ENCODE data around the gene UBA1.

DNA sequence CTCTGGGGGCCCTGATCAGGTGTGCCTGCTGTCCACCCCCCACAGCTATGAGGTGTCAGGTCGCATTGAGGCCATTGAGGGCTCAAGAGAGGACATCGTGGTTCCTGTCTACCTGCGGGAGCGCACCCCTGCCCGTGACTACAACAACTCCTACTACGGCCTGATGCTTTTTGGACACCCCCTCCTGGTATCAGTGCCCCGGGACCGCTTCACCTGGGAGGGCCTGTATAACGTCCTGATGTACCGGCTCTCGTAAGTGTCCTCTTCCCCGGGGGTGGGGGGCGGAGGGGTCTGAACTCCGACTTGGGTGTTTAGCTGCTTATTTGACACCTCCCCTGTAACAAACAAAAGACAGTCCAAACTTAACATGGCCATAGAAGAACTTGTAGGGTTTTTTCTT, 49.7 kb downstream of the UBA1 start:
- TF ChIP-seq, protein P1, sequence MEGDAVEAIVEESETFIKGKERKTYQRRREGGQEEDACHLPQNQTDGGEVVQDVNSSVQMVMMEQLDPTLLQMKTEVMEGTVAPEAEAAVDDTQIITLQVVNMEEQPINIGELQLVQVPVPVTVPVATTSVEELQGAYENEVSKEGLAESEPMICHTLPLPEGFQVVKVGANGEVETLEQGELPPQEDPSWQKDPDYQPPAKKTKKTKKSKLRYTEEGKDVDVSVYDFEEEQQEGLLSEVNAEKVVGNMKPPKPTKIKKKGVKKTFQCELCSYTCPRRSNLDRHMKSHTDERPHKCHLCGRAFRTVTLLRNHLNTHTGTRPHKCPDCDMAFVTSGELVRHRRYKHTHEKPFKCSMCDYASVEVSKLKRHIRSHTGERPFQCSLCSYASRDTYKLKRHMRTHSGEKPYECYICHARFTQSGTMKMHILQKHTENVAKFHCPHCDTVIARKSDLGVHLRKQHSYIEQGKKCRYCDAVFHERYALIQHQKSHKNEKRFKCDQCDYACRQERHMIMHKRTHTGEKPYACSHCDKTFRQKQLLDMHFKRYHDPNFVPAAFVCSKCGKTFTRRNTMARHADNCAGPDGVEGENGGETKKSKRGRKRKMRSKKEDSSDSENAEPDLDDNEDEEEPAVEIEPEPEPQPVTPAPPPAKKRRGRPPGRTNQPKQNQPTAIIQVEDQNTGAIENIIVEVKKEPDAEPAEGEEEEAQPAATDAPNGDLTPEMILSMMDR (IDR thresholded peaks at IDR 0.05 in 2 of 3, conservative IDR thresholded peaks at IDR 0.05 in 1 of 3; ENCODE audit: borderline replicate concordance in 1 of 3, insufficient read depth in 1 of 3, low read depth in 2 of 3, low read length in 2 of 3): no peak
- no peak for TF ChIP-seq RAD21 (IDR thresholded peaks at IDR 0.05; ENCODE audit: low read depth)
- TF ChIP-seq YY1 (IDR thresholded peaks at IDR 0.05; ENCODE audit: extremely low read depth, insufficient replicate concordance, low read depth, low read length): no peak
- no peak for TF ChIP-seq EZH2 (IDR thresholded peaks at IDR 0.05)
- TF ChIP-seq ZFX (IDR thresholded peaks at IDR 0.05): no peak
- TF ChIP-seq, protein P2, sequence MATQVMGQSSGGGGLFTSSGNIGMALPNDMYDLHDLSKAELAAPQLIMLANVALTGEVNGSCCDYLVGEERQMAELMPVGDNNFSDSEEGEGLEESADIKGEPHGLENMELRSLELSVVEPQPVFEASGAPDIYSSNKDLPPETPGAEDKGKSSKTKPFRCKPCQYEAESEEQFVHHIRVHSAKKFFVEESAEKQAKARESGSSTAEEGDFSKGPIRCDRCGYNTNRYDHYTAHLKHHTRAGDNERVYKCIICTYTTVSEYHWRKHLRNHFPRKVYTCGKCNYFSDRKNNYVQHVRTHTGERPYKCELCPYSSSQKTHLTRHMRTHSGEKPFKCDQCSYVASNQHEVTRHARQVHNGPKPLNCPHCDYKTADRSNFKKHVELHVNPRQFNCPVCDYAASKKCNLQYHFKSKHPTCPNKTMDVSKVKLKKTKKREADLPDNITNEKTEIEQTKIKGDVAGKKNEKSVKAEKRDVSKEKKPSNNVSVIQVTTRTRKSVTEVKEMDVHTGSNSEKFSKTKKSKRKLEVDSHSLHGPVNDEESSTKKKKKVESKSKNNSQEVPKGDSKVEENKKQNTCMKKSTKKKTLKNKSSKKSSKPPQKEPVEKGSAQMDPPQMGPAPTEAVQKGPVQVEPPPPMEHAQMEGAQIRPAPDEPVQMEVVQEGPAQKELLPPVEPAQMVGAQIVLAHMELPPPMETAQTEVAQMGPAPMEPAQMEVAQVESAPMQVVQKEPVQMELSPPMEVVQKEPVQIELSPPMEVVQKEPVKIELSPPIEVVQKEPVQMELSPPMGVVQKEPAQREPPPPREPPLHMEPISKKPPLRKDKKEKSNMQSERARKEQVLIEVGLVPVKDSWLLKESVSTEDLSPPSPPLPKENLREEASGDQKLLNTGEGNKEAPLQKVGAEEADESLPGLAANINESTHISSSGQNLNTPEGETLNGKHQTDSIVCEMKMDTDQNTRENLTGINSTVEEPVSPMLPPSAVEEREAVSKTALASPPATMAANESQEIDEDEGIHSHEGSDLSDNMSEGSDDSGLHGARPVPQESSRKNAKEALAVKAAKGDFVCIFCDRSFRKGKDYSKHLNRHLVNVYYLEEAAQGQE (IDR thresholded peaks at IDR 0.05; ENCODE audit: low read depth): no peak
